Subcutaneous adipose tissue (tissue), 4 donors: ENCODE results near the gene DNER. TPM values are rescaled to one million over a fixed set of nuclear protein-coding genes. Genes with fewer than 3 reads are reported as not detected.

Experiments
- total RNA-seq, 4 donors: library from RNA; depleted of rRNA; stranded (reverse); fragments of >200 nt; gene quantifications; one replicate each; pipeline ENCODE4 v1.1.0, GENCODE V29; 2016
- TF ChIP-seq, protein P1 (sequence below): fragments of 450-650 bp; IDR thresholded peaks from one replicate; pipeline ENCODE4 v1.5.1; 2016; ENCODE audit warnings: low read depth, mild to moderate bottlenecking, control low read depth, antibody characterized with exemption, moderate library complexity

Gene DNER
- total RNA-seq, 4 donors from 2014 or later, result 0.57 to 6.2 (median 3.4) TPM

DNA sequence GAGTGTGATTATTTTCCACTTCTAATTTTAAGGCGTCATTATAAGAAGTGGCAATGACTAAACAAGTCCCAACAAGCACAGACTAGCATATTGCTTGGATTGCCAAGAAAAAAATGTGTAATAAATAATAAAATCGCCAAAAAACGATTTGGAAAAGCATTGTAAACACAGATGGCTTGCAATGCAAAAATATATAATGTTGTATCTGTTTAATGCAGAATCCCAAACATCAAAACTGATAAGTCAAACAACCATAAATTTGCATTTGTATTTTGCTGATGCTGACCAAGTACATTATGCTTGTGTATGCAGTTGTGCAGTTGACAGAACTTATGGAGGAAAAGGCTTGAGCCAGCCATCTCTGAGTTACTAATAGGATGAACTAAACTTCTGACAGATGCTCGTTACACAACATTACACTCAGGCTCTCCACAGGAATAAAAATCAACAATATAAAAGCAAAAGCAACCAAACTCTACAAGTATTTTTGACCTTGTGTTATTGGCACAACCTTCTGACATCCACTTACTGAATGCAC lies 68.1 kb downstream of the DNER start:
- TF ChIP-seq, protein P1, sequence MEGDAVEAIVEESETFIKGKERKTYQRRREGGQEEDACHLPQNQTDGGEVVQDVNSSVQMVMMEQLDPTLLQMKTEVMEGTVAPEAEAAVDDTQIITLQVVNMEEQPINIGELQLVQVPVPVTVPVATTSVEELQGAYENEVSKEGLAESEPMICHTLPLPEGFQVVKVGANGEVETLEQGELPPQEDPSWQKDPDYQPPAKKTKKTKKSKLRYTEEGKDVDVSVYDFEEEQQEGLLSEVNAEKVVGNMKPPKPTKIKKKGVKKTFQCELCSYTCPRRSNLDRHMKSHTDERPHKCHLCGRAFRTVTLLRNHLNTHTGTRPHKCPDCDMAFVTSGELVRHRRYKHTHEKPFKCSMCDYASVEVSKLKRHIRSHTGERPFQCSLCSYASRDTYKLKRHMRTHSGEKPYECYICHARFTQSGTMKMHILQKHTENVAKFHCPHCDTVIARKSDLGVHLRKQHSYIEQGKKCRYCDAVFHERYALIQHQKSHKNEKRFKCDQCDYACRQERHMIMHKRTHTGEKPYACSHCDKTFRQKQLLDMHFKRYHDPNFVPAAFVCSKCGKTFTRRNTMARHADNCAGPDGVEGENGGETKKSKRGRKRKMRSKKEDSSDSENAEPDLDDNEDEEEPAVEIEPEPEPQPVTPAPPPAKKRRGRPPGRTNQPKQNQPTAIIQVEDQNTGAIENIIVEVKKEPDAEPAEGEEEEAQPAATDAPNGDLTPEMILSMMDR, result no peak

DNA sequence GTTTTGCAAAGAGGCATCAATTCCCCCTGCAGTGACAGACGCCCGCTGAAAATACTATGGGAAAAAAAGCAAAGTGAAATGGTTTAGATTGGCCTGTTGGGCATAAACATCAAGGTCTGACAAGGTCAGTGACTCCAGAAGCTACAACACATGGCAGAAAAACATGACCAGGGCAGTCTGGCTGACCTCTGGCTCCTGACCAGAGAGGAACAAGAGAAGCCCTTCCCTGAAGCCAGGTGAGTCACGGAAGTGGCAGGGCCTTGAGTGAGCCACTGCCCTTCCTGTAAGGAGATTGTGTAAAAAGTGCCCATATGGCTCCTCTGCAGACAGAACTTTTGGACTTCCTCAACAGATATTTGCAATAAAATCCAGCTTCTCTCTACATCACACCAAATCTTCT lies 72.0 kb downstream of the DNER start:
- TF ChIP-seq, protein P1, result no peak

- TF ChIP-seq, protein P1, result no peak
Observed at GRCh38 chr2:229641676-229642075, 72.7 kb downstream of the DNER start.

GRCh38 chr2:229640636-229641035 lies 73.7 kb downstream of the DNER start:
- TF ChIP-seq, protein P1, result no peak

GRCh38 chr2:229636571-229636970 lies 77.8 kb downstream of the DNER start:
- TF ChIP-seq, protein P1, result no peak

DNA sequence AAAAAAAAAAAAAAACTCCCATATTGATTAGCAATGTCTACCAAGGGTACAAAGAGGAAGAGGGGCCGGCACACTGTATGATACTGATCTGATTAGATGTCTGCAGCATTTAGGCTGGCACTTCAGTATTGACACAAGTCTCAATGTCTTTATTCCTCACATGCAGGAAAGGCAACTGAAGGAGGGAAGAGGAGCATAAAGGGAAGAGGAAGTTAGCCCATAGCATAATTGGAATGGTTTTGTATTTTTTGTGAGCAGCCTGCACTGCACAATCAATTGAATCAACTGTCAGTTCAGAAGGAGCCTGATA lies 79.0 kb downstream of the DNER start:
- TF ChIP-seq, protein P1, result no peak

DNA sequence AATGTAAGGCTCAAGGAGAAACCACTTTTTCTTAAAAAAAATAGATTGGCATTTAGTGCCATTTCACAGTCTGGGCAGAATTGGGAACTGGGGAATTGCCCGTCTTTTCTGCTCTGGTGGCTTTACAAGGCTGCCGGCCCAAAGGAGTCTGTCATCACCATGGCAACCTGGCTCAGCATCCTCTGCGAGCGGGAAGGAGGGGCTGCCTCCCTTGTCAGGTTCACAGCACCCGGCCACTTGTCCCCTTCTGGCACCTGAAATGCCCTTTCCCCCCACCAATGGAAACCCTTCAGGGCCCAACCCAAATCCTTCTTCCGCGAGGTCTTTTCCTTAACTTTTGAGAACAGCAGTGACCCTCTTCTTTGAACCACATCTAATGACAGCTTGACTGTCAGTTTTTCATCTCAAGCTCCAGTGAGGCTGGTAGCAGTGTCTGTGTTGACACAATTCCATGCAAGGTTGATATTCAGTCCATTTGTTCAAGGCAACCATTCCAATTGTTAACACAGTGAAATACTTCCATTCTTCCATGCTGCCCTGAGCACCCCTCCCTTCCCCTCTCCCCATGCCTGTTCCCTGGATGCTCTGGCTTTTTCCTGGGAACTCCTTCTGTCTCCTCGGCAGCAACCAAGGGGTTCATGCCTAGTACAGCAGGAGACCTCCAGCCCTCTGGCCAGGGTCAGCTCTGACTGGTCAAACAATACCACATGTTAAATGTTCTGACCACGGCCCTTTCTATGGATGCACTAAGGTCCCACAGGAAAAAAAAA lies 79.6 kb downstream of the DNER start:
- TF ChIP-seq, protein P1, result no peak
